RPMI8226 (cell line): ENCODE measurements around the gene GLI2.
A peak's percentile ranks its signal among the peaks of the same experiment; 100 is the strongest.

Experiments used
- DNase-seq: peaks from one replicate; pipeline ENCODE4 v3.0.0-alpha.2; 2015

Gene GLI2

DNA sequence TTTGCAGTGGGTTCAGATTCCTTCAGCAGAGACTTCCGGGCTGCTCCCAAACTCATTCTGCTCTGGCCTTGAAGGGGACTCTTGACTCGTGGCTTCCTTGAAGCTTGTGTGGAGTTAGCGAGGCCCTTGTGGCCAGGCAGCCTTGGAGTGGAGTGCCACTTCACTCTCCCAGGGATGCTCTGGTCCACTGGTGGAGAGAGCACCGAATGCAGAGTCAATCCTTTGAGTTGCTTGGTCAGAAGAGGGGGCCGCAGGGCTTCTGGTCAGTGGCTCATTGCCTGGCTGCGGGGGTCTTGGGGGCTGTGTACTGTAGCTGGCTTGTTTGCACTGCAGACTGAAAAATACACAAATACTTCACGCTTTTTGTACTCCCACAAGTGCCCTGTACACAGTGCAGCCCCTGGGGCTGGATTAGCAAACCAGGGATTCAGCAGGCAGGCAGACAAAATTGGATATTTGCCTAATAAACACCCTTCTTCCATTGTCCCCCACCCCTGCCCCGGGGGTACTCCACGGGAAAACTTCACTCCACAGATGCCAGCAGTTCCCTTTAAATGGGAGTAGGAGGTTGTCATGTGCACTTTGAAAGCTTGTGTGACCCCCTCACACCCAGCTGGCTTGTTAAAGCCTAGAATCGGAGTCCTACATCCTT lies 3.2 kb downstream of the GLI2 start:
- no peak for DNase-seq

- DNase-seq: no peak
Observed at GRCh38 chr2:120739438-120740090, 3.9 kb downstream of the GLI2 start.

DNA sequence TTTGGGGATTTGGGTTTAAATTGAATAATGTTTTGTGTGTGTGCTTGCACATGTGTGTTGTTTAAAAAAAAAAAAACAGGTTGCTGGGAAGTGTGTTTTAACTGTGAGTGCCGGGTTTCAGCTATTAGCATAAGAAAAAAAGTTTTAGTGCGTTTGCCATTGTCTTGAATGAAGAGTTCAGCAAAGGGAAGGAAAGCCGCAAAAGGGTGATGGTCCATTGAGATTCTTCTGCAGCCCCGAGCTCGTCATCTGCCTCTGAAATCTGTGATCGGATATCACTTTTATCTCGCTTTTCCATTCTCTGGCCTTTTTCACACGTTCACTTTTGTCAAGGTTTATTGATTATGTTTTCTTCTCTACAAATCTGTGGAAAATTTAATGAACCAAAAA lies 4.7 kb downstream of the GLI2 start:
- DNase-seq: no peak

GRCh38 chr2:120740765-120741524 lies 5.3 kb downstream of the GLI2 start:
- peak; percentile 42 for DNase-seq

GRCh38 chr2:120741571-120742561 lies 6.2 kb downstream of the GLI2 start:
- no peak for DNase-seq

GRCh38 chr2:120743657-120744056 lies 8.0 kb downstream of the GLI2 start:
- no peak for DNase-seq

DNA sequence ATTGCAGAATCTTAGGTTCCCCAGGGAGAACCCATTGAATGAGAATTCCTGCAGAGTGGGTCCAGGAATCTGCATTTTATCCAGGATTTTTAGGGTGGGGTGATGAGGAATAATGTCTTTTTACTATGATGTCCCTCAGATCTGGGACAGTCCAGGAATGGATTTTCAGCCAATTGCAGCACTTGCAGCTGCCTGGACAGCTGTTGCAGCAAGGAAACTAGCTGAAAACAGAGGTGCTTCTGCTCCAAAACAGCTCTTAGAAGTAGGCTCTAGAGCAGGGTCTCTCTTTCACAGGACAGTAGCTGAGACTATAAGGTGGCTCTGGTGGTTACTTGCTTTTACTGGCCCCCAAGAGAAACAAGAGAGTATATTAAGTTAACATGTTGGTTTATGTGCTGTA lies 9.1 kb downstream of the GLI2 start:
- DNase-seq: no peak

- no peak for DNase-seq
Observed at GRCh38 chr2:120745420-120746111, 9.9 kb downstream of the GLI2 start.

DNA sequence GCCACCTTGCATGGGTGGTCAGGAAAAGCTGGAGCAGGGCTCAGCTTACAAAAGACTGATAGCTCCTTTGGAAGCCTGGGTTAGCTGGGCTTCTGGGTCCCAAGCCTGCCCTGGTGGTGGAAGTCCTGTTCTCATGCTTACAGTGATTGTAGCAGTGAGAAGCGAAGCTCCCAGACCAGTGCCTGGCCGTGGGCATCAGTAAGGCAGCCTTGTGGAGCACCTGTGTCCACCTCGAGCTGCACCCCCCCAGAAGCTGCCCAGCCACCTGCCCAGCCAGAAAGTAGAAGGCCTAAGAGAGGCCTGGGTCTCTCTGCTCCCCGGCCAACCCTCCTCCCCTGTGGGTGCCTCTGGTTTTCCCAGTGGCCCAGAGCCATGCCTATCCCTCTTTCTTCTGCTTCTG lies 10.5 kb downstream of the GLI2 start:
- no peak for DNase-seq

DNA sequence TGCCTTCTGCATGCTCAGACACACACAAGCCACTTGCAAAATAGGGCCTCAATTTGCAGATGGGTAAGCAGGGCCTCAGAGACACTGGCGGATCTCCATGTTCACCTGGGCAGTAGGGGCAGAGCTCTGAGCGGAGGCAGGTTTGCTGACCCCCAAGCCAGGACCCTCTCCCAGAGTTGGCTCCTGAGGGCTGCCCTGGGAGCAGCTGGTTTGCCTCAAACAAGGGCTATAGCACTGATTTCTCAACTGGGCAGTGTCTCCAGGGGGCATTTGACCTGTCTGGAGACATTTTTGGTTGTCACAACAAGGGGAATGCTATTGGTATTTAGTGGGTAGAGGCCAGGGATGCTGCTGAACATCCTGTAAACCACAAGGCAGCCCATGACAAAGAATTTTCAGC lies 11.6 kb downstream of the GLI2 start:
- no peak for DNase-seq

GRCh38 chr2:120747706-120748105 lies 12.0 kb downstream of the GLI2 start:
- no peak for DNase-seq

- no peak for DNase-seq
Observed at GRCh38 chr2:120748310-120748709, 12.6 kb downstream of the GLI2 start.

- DNase-seq: no peak
Observed at GRCh38 chr2:120748741-120749140, 13.1 kb downstream of the GLI2 start.

DNA sequence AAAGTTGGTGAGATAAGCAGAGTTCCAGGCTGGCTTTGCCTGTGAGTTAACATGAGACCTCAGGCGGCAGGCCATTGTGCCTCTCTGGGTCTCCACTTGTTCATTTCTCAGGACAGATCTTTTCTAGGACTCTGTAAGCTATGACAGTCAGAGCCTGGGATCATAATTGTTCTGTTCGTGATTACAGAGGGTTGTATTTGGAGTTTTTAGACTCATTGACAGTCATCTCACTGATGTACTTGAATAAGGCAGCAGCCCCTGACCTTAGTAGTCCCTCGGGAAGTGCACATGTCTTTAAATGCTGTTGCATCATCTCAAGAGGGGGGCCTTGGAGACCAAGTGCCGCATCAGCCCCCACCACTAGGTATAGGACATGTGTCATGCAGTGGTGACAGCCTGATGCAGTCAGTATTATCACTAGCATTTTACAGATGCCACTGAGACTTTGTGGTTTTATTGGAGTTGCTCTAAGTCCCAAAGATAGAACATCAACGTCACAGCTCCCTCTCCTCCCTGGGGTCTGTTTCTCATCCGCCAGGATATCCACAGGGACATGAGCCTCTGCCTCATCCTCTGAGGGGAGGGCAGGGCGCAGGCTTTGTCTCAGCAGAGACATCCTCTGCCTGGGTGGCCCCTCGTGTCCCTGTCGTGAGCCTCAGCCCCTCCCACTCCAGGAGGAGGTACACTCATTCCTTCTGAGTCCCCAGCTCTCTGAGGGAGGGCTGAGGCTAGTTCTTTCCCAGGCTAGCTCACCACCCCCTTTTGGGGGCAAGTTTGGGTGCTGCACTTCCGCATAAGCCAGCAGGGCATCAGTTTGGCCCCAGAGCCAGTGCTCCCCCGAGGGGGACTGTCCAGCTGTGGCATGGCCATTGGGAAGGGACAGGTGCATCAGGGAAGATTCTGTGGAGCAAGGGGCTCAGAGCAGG lies 14.1 kb downstream of the GLI2 start:
- no peak for DNase-seq

DNA sequence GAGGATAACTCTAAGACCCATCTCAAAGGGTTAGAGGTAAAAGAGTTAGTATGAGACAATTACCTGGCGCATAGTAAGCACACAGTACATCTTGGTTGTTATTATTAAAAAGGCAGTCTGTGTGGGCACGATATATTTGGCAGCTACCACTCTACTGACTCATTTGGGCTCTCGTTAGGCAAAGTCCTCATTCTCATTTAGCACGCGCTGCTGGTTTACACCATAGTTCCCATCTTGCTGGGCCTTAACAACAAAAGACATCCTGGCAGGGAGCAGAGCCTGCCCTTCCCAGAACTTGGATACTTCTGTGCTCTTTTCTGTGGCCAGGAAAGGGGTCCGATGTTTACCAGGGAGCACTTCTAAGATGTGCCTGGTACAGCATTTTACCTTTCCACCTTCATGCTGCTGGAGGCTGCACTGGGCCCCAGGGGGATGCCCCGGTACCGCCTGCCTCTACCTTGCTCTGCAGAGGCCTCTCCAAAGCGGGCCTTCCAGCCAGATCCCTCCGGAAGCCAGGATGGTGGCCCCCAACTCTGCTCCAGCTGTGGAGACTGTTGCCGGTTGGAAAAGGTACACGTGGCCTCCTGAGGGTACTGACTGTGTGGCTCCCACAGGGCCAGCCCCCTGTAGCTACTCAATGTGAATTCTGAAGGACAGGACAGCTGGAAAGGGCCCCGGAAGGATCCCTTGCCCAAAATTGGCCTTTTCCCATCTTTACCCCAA lies 15.0 kb downstream of the GLI2 start:
- no peak for DNase-seq

DNA sequence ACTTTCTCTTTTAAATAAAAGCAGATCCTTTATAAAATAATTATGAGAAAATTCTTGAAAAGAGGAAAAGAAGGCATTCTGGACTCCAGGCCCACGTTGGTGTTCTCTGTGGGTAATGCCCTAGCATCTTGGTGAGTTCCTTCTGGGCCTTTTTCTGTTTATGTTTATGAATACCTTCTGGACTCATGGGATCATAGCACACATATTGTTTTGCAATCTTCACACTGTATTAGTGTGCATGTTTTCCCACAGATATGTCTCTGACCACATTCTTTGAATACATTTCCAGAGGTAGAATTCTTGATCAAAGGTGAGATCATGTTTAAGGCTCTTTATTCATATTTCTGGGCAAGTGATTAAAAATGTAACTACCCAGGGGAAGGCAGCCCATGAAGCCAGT lies 15.9 kb downstream of the GLI2 start:
- DNase-seq: no peak

GRCh38 chr2:120754067-120754960 lies 18.6 kb downstream of the GLI2 start:
- no peak for DNase-seq

GRCh38 chr2:120758181-120759144 lies 22.8 kb downstream of the GLI2 start:
- DNase-seq: no peak
